ENCODE results near the gene AZU1.
"Not testable (repeated sequence)": the region's sequence is repeated elsewhere in the genome, so short reads cannot be mapped to it uniquely, and the experiment has no call there.

AZU1 gene

GRCh38 chr19:873561-874041, 46.0 kb downstream of the AZU1 start:
- DNase-seq (ENCODE audit: low spot score), result no peak

GRCh38 chr19:875265-875879, 47.7 kb downstream of the AZU1 start:
- no peak for DNase-seq (ENCODE audit: low spot score)

- DNase-seq (ENCODE audit: low spot score), result no peak
Measured at GRCh38 chr19:876089-876488, 48.5 kb downstream of the AZU1 start.

GRCh38 chr19:876780-877314, 49.2 kb downstream of the AZU1 start:
- no peak for DNase-seq (ENCODE audit: low spot score)

GRCh38 chr19:877992-878660, 50.5 kb downstream of the AZU1 start:
- not testable (repeated sequence) for DNase-seq (ENCODE audit: low spot score)

- DNase-seq (ENCODE audit: low spot score), result not testable (repeated sequence)
Measured at GRCh38 chr19:878751-879561, 51.3 kb downstream of the AZU1 start.

GRCh38 chr19:879711-880438, 52.2 kb downstream of the AZU1 start:
- DNase-seq (ENCODE audit: low spot score), result no peak
